HG02678 (cell line): ENCODE data around the gene KANK3.

Source experiments
- ATAC-seq: cut with Tn5 transposase; IDR thresholded peaks from one replicate; pipeline ENCODE4 v1.9.1; 2021; ENCODE audit warnings: mild to moderate bottlenecking, moderate library complexity; ENCODE audit not compliant: unreplicated experiment

Gene KANK3

GRCh38 chr19:8340341-8341096, 2.5 kb downstream of the KANK3 start:
- no peak for ATAC-seq

GRCh38 chr19:8338835-8339234, 4.2 kb downstream of the KANK3 start:
- no peak for ATAC-seq

GRCh38 chr19:8337728-8338127, 5.3 kb downstream of the KANK3 start:
- no peak for ATAC-seq

- no peak for ATAC-seq
These were observed 6.4 kb downstream of the KANK3 start for GRCh38 chr19:8336660-8337059.

- ATAC-seq, result no peak
These were observed 6.9 kb downstream of the KANK3 start for GRCh38 chr19:8336072-8336569.

GRCh38 chr19:8335343-8336071, 7.6 kb downstream of the KANK3 start:
- no peak for ATAC-seq

GRCh38 chr19:8334458-8335342, 8.4 kb downstream of the KANK3 start:
- no peak for ATAC-seq

- no peak for ATAC-seq
These were observed 9.2 kb downstream of the KANK3 start for GRCh38 chr19:8333767-8334457.

GRCh38 chr19:8332976-8333766, 9.9 kb downstream of the KANK3 start:
- ATAC-seq, result no peak

GRCh38 chr19:8331263-8331845, 11.7 kb downstream of the KANK3 start:
- no peak for ATAC-seq

- ATAC-seq, result no peak
These were observed 13.1 kb downstream of the KANK3 start for GRCh38 chr19:8329996-8330395.

- no peak for ATAC-seq
These were observed 17.6 kb downstream of the KANK3 start for GRCh38 chr19:8325454-8325853.

GRCh38 chr19:8324186-8325050, 18.6 kb downstream of the KANK3 start:
- ATAC-seq, result no peak

GRCh38 chr19:8323781-8324185, 19.3 kb downstream of the KANK3 start:
- no peak for ATAC-seq

- ATAC-seq, result no peak
These were observed 20.4 kb downstream of the KANK3 start for GRCh38 chr19:8322638-8322997.

- ATAC-seq, result no peak
These were observed 20.9 kb downstream of the KANK3 start for GRCh38 chr19:8321986-8322637.

GRCh38 chr19:8321067-8321985, 21.7 kb downstream of the KANK3 start, which contains the start of the genes NDUFA7 and RPS28:
Gene NDUFA7 (minus strand): TSS chr19:8321375. CDS start chr19:8321358, 17 bp downstream.
Gene RPS28 (plus strand): TSS chr19:8321496. CDS start chr19:8321531, 35 bp downstream.
- ATAC-seq, result peak; percentile 90
